Measurements from ENCODE around the gene ZNF155. TPM values are rescaled to one million over a fixed set of nuclear protein-coding genes. Genes with fewer than 3 reads are reported as not detected.
"Not testable (repeated sequence)": the region's sequence is repeated elsewhere in the genome, so short reads cannot be mapped to it uniquely, and the experiment has no call there.

ZNF155 gene
- 6.1 and 10.2 TPM in 2 replicates for total RNA-seq (2014; rRNA removed; shearing (Covaris generic))

DNA sequence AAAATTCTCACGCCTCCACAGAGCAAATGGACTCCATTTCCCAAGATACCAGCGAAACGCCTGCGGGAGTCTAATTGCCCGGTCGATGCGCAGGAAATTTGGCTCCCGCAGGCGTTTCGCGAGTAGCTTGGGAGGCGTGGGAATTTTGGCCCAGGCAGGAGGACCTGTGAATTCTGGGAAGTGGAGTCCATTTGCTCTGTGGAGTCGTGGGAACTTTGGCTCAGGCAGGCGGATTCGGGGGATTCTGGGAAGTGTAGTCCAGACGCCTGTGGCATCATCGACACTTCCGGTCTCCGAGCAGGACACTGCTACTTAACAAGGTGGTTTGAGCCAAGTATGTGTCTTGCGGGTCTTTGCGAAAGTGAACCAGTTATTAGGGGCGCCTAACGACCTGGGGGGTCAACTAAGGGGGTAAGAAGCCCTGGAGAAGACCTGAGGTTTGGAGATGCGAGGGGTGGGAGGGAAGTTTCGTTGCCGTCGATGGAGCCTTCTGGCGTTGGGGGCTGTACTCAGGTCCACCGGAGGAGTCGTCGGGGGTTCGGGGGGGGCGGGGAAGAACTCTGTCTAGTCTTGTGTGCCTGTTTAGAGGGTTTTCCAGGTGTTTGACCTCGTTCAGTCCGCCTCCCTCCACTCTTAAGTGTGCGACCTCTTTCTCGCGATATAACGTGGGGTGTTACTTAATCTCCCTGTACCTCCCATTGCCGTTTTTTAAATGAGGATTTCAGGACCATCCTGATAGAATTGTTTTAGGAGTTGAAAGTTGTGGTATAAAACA is at the start of gene ZNF155:
ZNF155 (plus strand) TSS at position 277 of the 775 bp plus-strand sequence. CDS start 4,356 bp downstream, outside the sequence.
- DNase-seq (ENCODE audit: low read depth), result peak; percentile 99

DNA sequence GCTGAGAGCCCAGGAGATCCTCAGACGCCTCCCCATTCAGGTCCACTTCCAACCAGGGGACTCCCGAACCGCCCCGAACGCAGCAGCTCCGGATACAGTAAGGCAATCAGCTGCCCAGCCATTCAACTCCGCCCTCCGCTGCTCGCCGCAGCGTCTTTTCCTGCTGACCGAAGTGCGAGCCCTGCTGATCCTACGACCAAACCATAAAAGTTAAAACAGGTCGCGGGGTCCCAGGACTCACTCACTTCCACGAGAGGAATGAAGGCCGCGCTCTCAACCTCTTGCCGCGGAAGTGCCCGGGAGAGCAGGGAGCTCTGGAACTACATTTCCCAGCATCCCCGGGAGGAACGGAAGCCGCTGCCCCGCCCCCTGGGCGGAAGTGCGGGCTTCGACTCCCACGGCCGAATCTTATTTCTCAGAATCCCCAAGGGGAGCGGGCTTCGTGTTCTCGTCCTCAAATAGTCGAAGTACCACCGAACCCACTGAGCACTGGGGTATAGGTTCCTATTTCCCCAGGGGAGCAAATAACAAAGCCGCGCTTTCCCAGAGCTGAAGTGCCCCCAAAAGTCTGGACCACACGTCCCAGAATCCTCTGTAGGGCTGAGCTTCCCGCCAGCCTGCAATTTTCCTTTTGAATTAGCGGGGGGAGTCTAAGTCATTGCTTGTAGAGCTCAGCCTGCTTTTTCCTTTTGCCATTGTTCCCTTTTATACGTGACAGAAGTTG is 48.8 kb upstream of the ZNF155 start, which contains the start of gene ZNF45:
ZNF45 (minus strand) TSS at position 298 of the 724 bp plus-strand sequence. CDS start 13,097 bp downstream, outside the sequence.
- peak; percentile 92 for DNase-seq (ENCODE audit: low read depth)

- DNase-seq (ENCODE audit: low read depth), result no peak
These were observed 47.8 kb upstream of the ZNF155 start for GRCh38 chr19:43936188-43936587.

- no peak for DNase-seq (ENCODE audit: low read depth)
These were observed 44.3 kb upstream of the ZNF155 start for GRCh38 chr19:43939557-43940260.

DNA sequence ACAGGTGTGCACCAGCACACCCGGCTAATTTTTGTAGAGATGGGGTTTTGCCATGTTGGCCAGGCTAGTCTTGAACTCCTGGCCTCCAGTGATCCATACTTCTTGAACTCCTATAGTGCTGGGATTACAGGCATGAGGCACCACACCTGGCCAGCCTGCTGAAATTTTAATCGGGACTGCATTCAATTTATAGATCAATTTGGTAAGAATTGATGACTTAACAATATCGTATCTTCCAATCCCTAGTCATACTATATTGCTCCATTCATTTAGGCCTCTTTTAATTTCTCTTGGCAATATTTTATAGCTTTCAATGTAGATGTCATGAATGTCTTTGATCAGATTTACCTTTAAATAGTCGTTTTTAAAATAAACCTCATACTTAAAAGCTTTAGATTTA is 43.3 kb upstream of the ZNF155 start:
- no peak for DNase-seq (ENCODE audit: low read depth)

- DNase-seq (ENCODE audit: low read depth), result no peak
These were observed 42.8 kb upstream of the ZNF155 start for GRCh38 chr19:43941209-43941608.

GRCh38 chr19:43947412-43947811 is 36.6 kb upstream of the ZNF155 start:
- DNase-seq (ENCODE audit: low read depth), result not testable (repeated sequence)

DNA sequence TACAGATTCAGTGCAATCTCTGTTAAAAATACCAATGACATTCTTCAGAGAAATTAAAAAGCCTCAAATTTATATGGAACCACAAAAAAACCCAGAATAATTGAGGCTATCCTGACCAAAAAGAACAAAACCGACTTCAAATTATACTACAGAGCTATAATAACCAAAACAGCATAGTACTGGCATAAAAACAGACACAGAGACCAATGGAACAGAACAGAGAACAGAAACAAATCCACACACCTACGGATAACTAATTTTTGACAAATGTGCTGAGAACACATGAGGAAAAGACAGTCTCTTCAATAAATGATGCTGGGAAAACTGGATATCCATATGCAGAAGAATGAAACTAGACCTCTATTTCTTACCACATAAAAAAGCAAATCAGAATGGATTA is 34.2 kb upstream of the ZNF155 start:
- DNase-seq (ENCODE audit: low read depth), result not testable (repeated sequence)

DNA sequence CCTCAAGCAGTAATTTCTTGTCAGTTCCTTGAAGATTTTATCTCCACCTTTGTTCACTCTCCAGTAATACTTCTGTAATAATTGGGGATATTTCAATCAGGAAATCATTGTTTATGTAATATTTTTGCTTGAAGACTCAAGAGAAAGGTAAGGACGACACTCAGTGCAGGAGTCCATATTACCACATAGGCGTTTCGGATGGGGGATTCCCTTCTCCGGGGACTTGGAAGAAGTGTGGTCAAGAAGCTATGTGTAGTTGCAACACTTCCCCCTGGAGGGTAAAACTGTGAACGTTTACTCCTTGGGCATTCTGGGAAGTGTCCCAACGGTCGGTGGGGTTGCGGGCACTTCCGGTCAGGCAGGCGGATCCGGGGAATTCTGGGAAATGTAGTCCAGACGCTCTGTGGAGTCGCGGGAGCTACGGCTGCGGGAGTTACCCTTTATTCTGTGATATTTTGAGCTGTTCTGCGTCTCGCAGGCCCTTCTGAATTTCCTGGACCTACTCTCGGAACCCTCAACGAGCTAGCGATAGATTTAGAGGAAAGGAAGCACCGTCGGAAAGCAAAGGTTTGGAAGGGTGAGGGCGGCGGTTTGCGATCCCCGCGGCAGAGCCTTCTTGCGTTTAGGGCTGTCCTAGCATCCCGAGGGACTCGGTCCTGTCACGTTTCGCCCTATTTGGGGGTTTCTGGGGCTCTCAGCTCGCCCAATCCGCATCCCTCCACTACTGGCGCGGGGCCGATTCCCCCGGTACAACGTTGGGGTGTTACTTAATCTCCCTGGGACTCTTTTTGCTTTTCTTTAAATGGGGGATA is 32.9 kb upstream of the ZNF155 start, which contains the start of gene ZNF221:
ZNF221 (plus strand) TSS at position 395 of the 812 bp plus-strand sequence. CDS start 11,499 bp downstream, outside the sequence.
- peak; percentile 98 for DNase-seq (ENCODE audit: low read depth)

DNA sequence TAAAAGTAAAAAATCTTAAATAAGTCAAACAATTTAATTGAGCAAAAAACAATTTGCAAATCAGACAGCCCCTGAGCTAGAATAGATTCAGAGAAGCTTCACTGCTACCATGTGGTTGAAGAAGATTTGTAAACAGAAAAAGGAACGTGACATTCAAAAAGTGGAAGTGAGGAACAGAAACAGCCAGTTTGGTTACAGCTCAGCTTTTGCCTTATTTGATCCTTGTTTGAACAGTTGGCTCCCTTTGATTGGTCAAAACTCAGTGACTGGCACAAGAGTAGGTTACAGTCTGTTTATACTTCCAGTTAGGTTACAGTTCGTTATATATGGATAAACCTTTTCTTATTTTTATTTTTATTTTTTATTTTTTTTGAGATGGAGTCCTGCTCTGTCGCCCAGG is 27.2 kb upstream of the ZNF155 start:
- DNase-seq (ENCODE audit: low read depth), result no peak

- DNase-seq (ENCODE audit: low read depth), result peak; percentile 31
These were observed 26.1 kb upstream of the ZNF155 start for GRCh38 chr19:43957891-43958290.

DNA sequence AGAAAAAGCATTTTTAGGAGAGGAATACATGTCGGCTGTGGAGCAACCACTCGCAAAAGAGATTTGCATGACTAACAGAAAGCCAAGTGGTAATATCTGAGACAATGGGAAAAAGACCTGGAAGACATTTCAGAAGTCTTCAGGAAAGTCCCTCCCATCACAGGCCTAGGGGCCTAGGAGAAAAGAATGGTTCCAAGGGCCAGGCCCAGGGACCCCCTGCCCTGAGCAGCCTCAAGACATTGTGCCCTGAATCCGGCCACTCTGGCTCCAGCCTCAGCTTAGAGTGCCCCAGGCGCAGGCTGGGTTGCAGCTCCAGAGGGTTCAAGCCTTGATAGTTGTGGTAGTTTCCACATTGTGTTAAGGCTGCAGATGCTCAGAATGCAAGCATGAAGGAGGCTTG is 23.6 kb upstream of the ZNF155 start:
- no peak for DNase-seq (ENCODE audit: low read depth)

DNA sequence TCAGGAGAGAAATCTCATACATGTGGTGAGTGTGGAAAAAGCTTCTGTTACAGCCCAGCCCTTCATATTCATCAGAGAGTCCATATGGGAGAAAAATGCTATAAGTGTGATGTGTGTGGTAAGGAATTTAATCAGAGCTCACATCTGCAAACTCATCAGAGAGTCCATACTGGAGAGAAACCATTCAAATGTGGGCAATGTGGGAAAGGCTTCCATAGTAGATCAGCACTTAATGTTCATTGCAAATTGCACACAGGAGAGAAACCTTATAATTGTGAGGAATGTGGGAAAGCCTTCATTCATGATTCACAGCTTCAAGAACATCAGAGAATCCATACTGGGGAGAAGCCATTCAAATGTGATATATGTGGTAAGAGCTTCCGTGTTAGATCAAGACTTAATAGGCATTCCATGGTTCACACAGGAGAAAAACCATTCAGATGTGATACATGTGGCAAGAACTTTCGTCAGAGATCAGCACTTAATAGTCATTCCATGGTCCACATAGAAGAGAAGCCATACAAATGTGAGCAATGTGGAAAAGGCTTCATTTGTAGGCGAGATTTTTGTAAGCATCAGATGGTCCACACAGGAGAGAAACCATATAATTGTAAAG is 17.8 kb upstream of the ZNF155 start:
- DNase-seq (ENCODE audit: low read depth), result peak; percentile 10

DNA sequence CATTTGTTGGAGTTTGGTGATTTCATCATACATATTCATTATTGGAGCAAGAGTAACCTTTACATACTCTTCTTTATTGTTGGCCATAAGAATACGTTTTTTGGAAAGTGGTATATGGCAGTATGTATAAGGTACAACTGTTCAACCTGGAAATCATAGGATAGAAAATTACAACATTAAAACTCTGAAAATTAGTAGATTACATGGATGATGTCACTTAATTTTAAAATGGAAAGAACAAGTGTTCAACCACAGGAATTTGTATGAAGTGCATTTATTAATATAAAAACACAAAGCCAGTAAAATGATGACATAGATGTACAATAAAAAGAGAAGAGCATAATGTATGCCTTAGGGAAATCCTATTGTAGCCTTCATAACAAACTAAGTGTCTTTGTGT is 7.3 kb upstream of the ZNF155 start:
- DNase-seq (ENCODE audit: low read depth), result no peak

DNA sequence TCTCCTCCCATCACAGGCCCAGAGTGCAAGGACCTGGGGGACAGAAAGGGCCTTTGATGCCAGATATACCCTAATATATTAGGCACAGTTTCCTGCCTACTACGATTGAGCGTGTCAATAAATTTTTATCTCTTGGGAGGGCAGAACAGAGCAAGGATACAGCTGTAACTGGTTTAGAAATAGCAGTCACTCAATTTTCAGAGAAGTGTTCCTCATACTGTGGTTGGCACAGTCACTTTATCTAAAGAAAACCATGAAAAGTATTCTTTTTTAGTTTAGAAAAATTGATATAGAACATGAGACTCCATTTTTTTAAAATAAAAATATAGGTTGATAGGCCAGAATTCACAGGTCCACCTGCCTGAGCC is 460 bp upstream of the ZNF155 start:
- DNase-seq (ENCODE audit: low read depth), result no peak

DNA sequence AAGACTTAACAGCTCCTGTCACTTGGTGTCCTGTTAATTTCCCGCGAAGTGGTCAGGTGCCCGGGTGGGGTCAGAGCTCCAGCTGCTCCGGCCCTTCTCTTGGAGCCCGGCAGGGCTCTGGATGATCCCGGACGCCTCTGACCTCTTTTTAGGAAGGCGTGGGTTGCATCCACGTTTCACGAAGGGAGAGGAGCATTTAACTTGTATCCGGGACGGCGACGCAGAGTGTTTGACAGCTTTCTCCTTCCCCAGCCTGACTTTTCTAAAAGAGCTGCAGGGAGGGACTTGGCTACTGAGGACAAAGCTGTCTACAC is 656 bp downstream of the ZNF155 start:
- DNase-seq (ENCODE audit: low read depth), result no peak

DNA sequence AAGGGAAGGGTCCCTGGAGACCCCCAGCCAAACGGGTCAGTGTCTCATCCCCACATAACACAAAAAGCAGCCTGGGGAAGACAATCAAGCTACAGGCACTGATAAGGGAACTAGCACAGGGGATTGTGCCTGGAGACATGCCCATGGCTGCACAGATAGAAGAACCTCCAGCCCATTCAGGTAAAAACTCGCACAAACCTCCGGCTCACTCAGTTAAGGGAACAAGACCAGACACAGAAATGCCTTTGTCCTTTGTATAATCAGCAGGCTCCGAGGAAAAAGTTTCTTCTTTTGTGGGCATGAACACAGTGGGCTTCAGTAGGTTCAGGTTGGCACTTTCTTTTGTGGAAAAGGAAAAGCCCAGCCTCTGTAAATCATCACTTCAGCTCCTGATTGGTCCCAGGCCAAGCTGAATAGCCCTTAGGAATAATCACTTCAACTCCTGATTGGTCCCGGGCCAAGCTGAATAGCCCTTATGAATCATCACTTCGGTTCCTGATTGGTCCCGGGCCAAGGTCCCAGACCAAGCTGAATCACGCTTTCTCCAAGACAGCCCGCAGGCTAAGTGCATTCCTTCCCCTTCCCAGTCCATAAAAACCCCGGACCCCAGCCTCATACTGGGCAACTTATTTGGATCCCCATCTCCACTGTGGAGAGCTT is 13.8 kb downstream of the ZNF155 start:
- DNase-seq (ENCODE audit: low read depth), result peak; percentile 47

GRCh38 chr19:44002212-44002565 is 18.2 kb downstream of the ZNF155 start:
- DNase-seq (ENCODE audit: low read depth), result no peak

GRCh38 chr19:44002566-44003460 is 18.8 kb downstream of the ZNF155 start, which contains the start of gene ZNF230:
Gene ZNF230, plus strand, starts transcription at chr19:44002957. Its CDS starts 4,122 bp downstream, at chr19:44007079.
- peak; percentile 98 for DNase-seq (ENCODE audit: low read depth)
